Measurements from ENCODE around the gene BTBD10.
A peak's percentile ranks its signal among the peaks of the same experiment; 100 is the strongest.

Gene BTBD10

GRCh38 chr11:13462901-13463778, at the start of gene BTBD10:
Gene BTBD10, minus strand, starts transcription at chr11:13463222. Its CDS starts 18,098 bp downstream, at chr11:13445124.
- peak; percentile 95 for DNase-seq (ENCODE audit: low spot score)

GRCh38 chr11:13503393-13503792, 40.4 kb upstream of the BTBD10 start:
- no peak for DNase-seq (ENCODE audit: low spot score)

GRCh38 chr11:13502492-13502891, 39.5 kb upstream of the BTBD10 start:
- no peak for DNase-seq (ENCODE audit: low spot score)

GRCh38 chr11:13495929-13496328, 32.9 kb upstream of the BTBD10 start, which contains the start of gene PTH:
Gene PTH, minus strand, starts transcription at chr11:13495997. Its CDS starts 3,142 bp downstream, at chr11:13492855.
- no peak for DNase-seq (ENCODE audit: low spot score)

- no peak for DNase-seq (ENCODE audit: low spot score)
Measured at GRCh38 chr11:13494051-13494450, 31.0 kb upstream of the BTBD10 start.

- DNase-seq (ENCODE audit: low spot score), result peak; percentile 33
Measured at GRCh38 chr11:13487661-13488030, 24.6 kb upstream of the BTBD10 start.

GRCh38 chr11:13486926-13487660, 24.1 kb upstream of the BTBD10 start:
- no peak for DNase-seq (ENCODE audit: low spot score)

- DNase-seq (ENCODE audit: low spot score), result no peak
Measured at GRCh38 chr11:13480198-13480597, 17.2 kb upstream of the BTBD10 start.

- no peak for DNase-seq (ENCODE audit: low spot score)
Measured at GRCh38 chr11:13479688-13480087, 16.7 kb upstream of the BTBD10 start.

GRCh38 chr11:13475091-13475490, 12.1 kb upstream of the BTBD10 start:
- no peak for DNase-seq (ENCODE audit: low spot score)

GRCh38 chr11:13473013-13473722, 10.1 kb upstream of the BTBD10 start:
- no peak for DNase-seq (ENCODE audit: low spot score)

- DNase-seq (ENCODE audit: low spot score), result no peak
Measured at GRCh38 chr11:13468750-13469149, 5.7 kb upstream of the BTBD10 start.

- DNase-seq (ENCODE audit: low spot score), result peak; percentile 44
Measured at GRCh38 chr11:13465909-13466371, 2.9 kb upstream of the BTBD10 start.

- peak; percentile 41 for DNase-seq (ENCODE audit: low spot score)
Measured at GRCh38 chr11:13463779-13464290, 813 bp upstream of the BTBD10 start.

- DNase-seq (ENCODE audit: low spot score), result peak; percentile 71
Measured at GRCh38 chr11:13462311-13462900, 616 bp downstream of the BTBD10 start.

GRCh38 chr11:13461291-13461690, 1.7 kb downstream of the BTBD10 start:
- no peak for DNase-seq (ENCODE audit: low spot score)

GRCh38 chr11:13450832-13451397, 12.1 kb downstream of the BTBD10 start:
- DNase-seq (ENCODE audit: low spot score), result no peak

- no peak for DNase-seq (ENCODE audit: low spot score)
Measured at GRCh38 chr11:13449522-13449921, 13.5 kb downstream of the BTBD10 start.

GRCh38 chr11:13448876-13449275, 14.1 kb downstream of the BTBD10 start:
- DNase-seq (ENCODE audit: low spot score), result no peak

GRCh38 chr11:13446444-13446843, 16.6 kb downstream of the BTBD10 start:
- no peak for DNase-seq (ENCODE audit: low spot score)

GRCh38 chr11:13445588-13445987, 17.4 kb downstream of the BTBD10 start:
- DNase-seq (ENCODE audit: low spot score), result no peak
